ENCODE measurements around the gene AFF1. TPM values are rescaled to one million over a fixed set of nuclear protein-coding genes. Genes with fewer than 3 reads are reported as not detected.

Gene AFF1
- total RNA-seq, 1 experiment from 2014 or later: 93.4 TPM

DNA sequence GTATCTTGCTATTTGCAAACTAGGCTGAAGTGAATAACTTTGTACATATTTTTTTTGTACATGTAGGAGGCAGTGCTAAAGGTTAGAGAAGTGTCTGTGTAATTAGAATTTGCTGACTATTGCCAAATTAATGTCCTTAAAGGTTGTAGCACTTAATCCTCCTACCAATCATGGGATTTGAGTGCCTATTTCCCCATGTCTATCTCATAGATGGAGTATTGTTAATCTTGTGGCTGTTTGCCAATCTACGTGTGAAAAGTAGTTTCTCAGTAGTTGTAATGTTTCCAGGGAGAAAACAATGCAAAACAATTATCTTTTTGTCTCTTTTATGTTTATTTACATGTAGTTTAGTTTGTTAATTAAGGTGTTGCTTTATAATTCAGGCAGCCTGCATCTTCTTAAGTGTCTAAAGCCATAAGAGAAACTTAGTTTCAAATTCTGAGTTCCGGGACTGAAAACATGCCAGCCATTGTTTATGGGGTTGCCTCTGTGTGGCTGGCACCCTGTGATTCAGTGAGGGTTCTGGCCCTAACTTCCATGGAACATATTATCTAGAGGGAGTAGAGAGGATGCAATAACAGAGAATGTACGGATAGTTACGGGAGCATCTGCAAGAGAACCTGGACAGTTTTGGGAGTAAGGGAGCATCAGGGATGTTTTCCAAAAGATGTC, 143.2 kb downstream of the AFF1 start:
- Mint-ChIP-seq H3K9me3 (peaks cover 2% of the 10 kb centered on the region; the same call in 1 of the 2 replicates), H3K27ac (peak overlapping the region; percentile 20), H3K4me3 (no peak overlapping the region), H3K36me3 (0 out of 2 replicates have a peak, but pooled peaks cover 4% of the 10 kb centered on the region), H3K27me3 (ENCODE audit: low read depth) (no peaks in the 10 kb centered on the region), H3K4me1 (peaks cover 53% of the 10 kb centered on the region)
- CTCF ChIA-PET: no interaction called here
- POLR2A ChIA-PET: no interaction called here
- no peak for DNase-seq (ENCODE audit: low spot score)
- TF ChIP-seq, protein P1, sequence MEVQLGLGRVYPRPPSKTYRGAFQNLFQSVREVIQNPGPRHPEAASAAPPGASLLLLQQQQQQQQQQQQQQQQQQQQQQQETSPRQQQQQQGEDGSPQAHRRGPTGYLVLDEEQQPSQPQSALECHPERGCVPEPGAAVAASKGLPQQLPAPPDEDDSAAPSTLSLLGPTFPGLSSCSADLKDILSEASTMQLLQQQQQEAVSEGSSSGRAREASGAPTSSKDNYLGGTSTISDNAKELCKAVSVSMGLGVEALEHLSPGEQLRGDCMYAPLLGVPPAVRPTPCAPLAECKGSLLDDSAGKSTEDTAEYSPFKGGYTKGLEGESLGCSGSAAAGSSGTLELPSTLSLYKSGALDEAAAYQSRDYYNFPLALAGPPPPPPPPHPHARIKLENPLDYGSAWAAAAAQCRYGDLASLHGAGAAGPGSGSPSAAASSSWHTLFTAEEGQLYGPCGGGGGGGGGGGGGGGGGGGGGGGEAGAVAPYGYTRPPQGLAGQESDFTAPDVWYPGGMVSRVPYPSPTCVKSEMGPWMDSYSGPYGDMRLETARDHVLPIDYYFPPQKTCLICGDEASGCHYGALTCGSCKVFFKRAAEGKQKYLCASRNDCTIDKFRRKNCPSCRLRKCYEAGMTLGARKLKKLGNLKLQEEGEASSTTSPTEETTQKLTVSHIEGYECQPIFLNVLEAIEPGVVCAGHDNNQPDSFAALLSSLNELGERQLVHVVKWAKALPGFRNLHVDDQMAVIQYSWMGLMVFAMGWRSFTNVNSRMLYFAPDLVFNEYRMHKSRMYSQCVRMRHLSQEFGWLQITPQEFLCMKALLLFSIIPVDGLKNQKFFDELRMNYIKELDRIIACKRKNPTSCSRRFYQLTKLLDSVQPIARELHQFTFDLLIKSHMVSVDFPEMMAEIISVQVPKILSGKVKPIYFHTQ (CRISPR knock-in tag; IDR thresholded peaks at IDR 0.05): no peak
- TF ChIP-seq ZNF396 (CRISPR knock-in tag; IDR thresholded peaks at IDR 0.05; ENCODE audit: borderline replicate concordance): no peak
- no peak for TF ChIP-seq SMAD4 (CRISPR knock-in tag; IDR thresholded peaks at IDR 0.05)
- no peak for TF ChIP-seq PRDM15 (CRISPR knock-in tag; IDR thresholded peaks at IDR 0.05)
- TF ChIP-seq MLX (CRISPR knock-in tag; IDR thresholded peaks at IDR 0.05): no peak
- TF ChIP-seq FOXP1 (CRISPR knock-in tag; IDR thresholded peaks at IDR 0.05; ENCODE audit: borderline replicate concordance): no peak
- no peak for TF ChIP-seq HMGA2 (CRISPR knock-in tag; IDR thresholded peaks at IDR 0.05)
- TF ChIP-seq FOXJ3 (CRISPR knock-in tag; IDR thresholded peaks at IDR 0.05; ENCODE audit: borderline replicate concordance): no peak
- TF ChIP-seq, protein P2, sequence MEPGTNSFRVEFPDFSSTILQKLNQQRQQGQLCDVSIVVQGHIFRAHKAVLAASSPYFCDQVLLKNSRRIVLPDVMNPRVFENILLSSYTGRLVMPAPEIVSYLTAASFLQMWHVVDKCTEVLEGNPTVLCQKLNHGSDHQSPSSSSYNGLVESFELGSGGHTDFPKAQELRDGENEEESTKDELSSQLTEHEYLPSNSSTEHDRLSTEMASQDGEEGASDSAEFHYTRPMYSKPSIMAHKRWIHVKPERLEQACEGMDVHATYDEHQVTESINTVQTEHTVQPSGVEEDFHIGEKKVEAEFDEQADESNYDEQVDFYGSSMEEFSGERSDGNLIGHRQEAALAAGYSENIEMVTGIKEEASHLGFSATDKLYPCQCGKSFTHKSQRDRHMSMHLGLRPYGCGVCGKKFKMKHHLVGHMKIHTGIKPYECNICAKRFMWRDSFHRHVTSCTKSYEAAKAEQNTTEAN (CRISPR knock-in tag; IDR thresholded peaks at IDR 0.05): no peak
- TF ChIP-seq GTF2I (CRISPR knock-in tag; conservative IDR thresholded peaks at IDR 0.05): no peak
- TF ChIP-seq ZNF138 (CRISPR knock-in tag; conservative IDR thresholded peaks at IDR 0.05): no peak
- TF ChIP-seq ZNF532 (CRISPR knock-in tag; IDR thresholded peaks at IDR 0.05; ENCODE audit: borderline replicate concordance): no peak
- TF ChIP-seq RELA (CRISPR knock-in tag; IDR thresholded peaks at IDR 0.05; ENCODE audit: borderline replicate concordance): no peak
- no peak for TF ChIP-seq NR1H2 (CRISPR knock-in tag; IDR thresholded peaks at IDR 0.05)
- no peak for TF ChIP-seq FOXK1 (CRISPR knock-in tag; IDR thresholded peaks at IDR 0.05)
- TF ChIP-seq JUN (CRISPR knock-in tag; IDR thresholded peaks at IDR 0.05): no peak
- ATAC-seq: no peak

Measured in WTC11 (cell line).